Measurements from ENCODE around the gene ST7L. TPM values are rescaled to one million over a fixed set of nuclear protein-coding genes. Genes with fewer than 3 reads are reported as not detected.
"Not testable (repeated sequence)": the region's sequence is repeated elsewhere in the genome, so short reads cannot be mapped to it uniquely, and the experiment has no call there.

ST7L gene
- total RNA-seq, 2 experiments from 2014 or later, result 25.5 to 29.8 TPM

DNA sequence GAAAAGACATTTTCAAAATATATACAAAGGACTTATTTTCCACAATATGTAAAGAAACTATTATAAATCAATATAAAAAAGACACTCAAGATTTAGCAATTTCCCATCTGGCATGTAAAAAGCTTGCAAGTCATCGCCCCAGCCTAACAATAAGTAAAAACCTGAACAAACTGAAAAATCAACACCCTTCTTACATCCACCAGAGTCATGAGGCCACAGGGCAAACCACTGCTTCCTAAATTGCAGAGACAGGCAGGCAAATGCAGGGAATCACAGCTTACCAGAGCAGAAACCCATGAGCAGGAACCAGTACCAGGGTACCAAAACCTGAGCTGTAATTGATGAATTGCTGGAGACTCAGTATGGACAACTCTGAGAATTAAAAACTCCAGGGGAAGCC lies 126.9 kb downstream of the ST7L start:
- Mint-ChIP-seq H3K36me3 (ENCODE audit: low read depth) (no peaks in the 10 kb centered on the region), H3K27me3 (peaks cover 43% of the 10 kb centered on the region), H3K4me3 (no peak overlapping the region), H3K27ac (no peak overlapping the region), H3K4me1 (ENCODE audit: low read depth) (no peaks in the 10 kb centered on the region), H3K9me3 (no peaks in the 10 kb centered on the region)
- Histone ChIP-seq H3K9me3 (ENCODE audit: control insufficient read depth in 1 of 2, insufficient read depth in 1 of 2, low read length in 2 of 2) (no peaks in the 10 kb centered on the region), H3K36me3 (ENCODE audit: insufficient read depth, low read length) (no peaks in the 10 kb centered on the region), H3K27ac (ENCODE audit: low read depth in 1 of 2, low read length in 2 of 2) (no peak overlapping the region), H3K4me1 (ENCODE audit: insufficient read depth, low read length) (no peaks in the 10 kb centered on the region), H3K4me3 (ENCODE audit: low read length) (no peak overlapping the region), H3K27me3 (ENCODE audit: control insufficient read depth in 1 of 2, insufficient read depth in 2 of 2, low read length in 2 of 2) (no peaks in the 10 kb centered on the region)
- ChIA-PET POLR2A (no interaction called here), CTCF (interaction anchor here (1.1 to 1.9 kb wide), 2 partner anchors 10 to 26 kb away, joined by 3 to 8 read pairs; no protein-coding TSS in a partner anchor)
- DNase-seq (no peak), ATAC-seq (ENCODE audit: poor library complexity) (no peak)
- no peak for TF ChIP-seq CTCF (IDR thresholded peaks at IDR 0.05)
- intact Hi-C loops (cut with DNase I, micrococcal nuclease), result no loop called here

DNA sequence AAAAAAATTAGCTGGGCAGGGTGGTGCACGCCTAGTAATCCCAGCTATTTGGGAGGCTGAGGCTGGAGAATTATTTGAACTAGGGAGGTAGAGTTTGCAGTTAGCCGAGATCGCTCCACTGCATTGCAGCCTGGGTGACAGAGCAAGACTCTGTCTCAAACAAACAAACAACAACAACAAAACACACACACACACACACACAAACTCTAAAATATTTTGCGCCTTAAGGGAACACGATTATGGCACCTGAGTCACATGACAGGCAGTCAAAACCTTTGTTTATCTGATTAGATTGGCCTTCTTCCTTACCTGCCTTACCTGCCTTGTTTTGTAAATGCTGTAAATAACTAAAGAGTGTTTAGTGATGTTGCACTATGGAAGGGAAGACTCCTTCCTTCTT lies 130.8 kb downstream of the ST7L start:
- Mint-ChIP-seq H3K9me3 (no peaks in the 10 kb centered on the region), H3K27me3 (peaks cover 19% of the 10 kb centered on the region), H3K4me3 (no peak overlapping the region), H3K36me3 (ENCODE audit: low read depth) (no peaks in the 10 kb centered on the region), H3K4me1 (ENCODE audit: low read depth) (no peaks in the 10 kb centered on the region), H3K27ac (no peak overlapping the region)
- Histone ChIP-seq H3K36me3 (ENCODE audit: insufficient read depth, low read length) (no peaks in the 10 kb centered on the region), H3K4me3 (ENCODE audit: low read length) (no peak overlapping the region), H3K9me3 (ENCODE audit: control insufficient read depth in 1 of 2, insufficient read depth in 1 of 2, low read length in 2 of 2) (no peaks in the 10 kb centered on the region), H3K27ac (ENCODE audit: low read depth in 1 of 2, low read length in 2 of 2) (no peak overlapping the region), H3K27me3 (ENCODE audit: control insufficient read depth in 1 of 2, insufficient read depth in 2 of 2, low read length in 2 of 2) (no peaks in the 10 kb centered on the region), H3K4me1 (ENCODE audit: insufficient read depth, low read length) (no peaks in the 10 kb centered on the region)
- TF ChIP-seq CTCF (IDR thresholded peaks at IDR 0.05), result no peak
- ChIA-PET POLR2A (no interaction called here), CTCF (interaction anchor here (0.6 to 1.3 kb wide), 2 partner anchors 31 to 52 kb away, joined by 3 to 4 read pairs; no protein-coding TSS in a partner anchor)
- intact Hi-C loops (cut with DNase I, micrococcal nuclease), result no loop called here
- DNase-seq (no peak), ATAC-seq (ENCODE audit: poor library complexity) (no peak)

- POLR2A ChIA-PET, result not testable (repeated sequence)
- peaks cover 16% of the 10 kb centered on the region for H3K27me3 Mint-ChIP-seq
- CTCF ChIA-PET, result interaction anchor here (0.6 to 1.3 kb wide), 3 partner anchors 30 to 52 kb away, joined by 3 to 4 read pairs (median 3); no protein-coding TSS in a partner anchor
Measured at GRCh38 chr1:112487686-112488085, 131.3 kb downstream of the ST7L start.

DNA sequence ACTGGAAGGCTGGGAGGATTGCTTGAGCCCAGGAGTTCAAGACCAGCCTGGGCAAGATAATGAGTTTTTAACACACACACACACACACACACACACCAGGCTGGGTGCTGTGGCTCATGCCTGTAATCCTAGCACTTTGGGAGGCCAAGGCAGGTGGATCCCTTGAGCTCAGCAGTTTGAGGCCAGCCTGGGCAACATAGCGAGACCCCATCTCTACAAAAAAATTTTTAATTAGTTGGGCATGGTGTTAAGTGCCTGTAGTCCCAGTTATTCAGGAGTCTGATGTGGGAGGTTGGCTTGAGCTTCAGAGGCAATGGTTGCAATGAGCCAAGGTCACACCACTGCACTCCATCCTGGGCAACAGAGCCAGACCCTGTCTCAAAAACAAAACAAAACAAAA lies 132.9 kb downstream of the ST7L start:
- H3K27ac ChIP-seq (ENCODE audit: low read depth in 1 of 2, low read length in 2 of 2); H3K4me1 ChIP-seq (ENCODE audit: insufficient read depth, low read length); intact Hi-C loops (cut with DNase I, micrococcal nuclease); H3K9me3 Mint-ChIP-seq; DNase-seq; H3K27me3 ChIP-seq (ENCODE audit: control insufficient read depth in 1 of 2, insufficient read depth in 2 of 2, low read length in 2 of 2); H3K36me3 Mint-ChIP-seq (ENCODE audit: low read depth); H3K4me3 Mint-ChIP-seq; H3K27ac Mint-ChIP-seq; H3K9me3 ChIP-seq (ENCODE audit: control insufficient read depth in 1 of 2, insufficient read depth in 1 of 2, low read length in 2 of 2); H3K36me3 ChIP-seq (ENCODE audit: insufficient read depth, low read length); POLR2A ChIA-PET; H3K4me1 Mint-ChIP-seq (ENCODE audit: low read depth); H3K4me3 ChIP-seq (ENCODE audit: low read length); ATAC-seq (ENCODE audit: poor library complexity); CTCF ChIA-PET: not testable (repeated sequence)
- H3K27me3 Mint-ChIP-seq, result peaks cover 20% of the 10 kb centered on the region

More at GRCh38 chr1:112487686-112488085, 131.3 kb downstream of the ST7L start:
- ATAC-seq (ENCODE audit: poor library complexity); intact Hi-C loops (cut with DNase I, micrococcal nuclease); H3K4me1 ChIP-seq (ENCODE audit: insufficient read depth, low read length); H3K4me3 Mint-ChIP-seq; H3K27me3 ChIP-seq (ENCODE audit: control insufficient read depth in 1 of 2, insufficient read depth in 2 of 2, low read length in 2 of 2); DNase-seq; H3K9me3 ChIP-seq (ENCODE audit: control insufficient read depth in 1 of 2, insufficient read depth in 1 of 2, low read length in 2 of 2); H3K27ac Mint-ChIP-seq; H3K36me3 Mint-ChIP-seq (ENCODE audit: low read depth); H3K9me3 Mint-ChIP-seq; H3K4me3 ChIP-seq (ENCODE audit: low read length); H3K4me1 Mint-ChIP-seq (ENCODE audit: low read depth); H3K27ac ChIP-seq (ENCODE audit: low read depth in 1 of 2, low read length in 2 of 2); H3K36me3 ChIP-seq (ENCODE audit: insufficient read depth, low read length): not testable (repeated sequence)

All from CD4-positive, alpha-beta T cell (primary cell).